Colon (tissue), 2 donors: Measurements from ENCODE around the gene AFDN.

ENCODE experiments used
- FAIRE-seq: peaks from 2 replicates; lab custom pipeline; 2012; peaks lifted over from hg19 to GRCh38; lab: Jason Lieb, UNC
- donor health status: control.
- donor health status: control.

The AFDN gene, protein sequence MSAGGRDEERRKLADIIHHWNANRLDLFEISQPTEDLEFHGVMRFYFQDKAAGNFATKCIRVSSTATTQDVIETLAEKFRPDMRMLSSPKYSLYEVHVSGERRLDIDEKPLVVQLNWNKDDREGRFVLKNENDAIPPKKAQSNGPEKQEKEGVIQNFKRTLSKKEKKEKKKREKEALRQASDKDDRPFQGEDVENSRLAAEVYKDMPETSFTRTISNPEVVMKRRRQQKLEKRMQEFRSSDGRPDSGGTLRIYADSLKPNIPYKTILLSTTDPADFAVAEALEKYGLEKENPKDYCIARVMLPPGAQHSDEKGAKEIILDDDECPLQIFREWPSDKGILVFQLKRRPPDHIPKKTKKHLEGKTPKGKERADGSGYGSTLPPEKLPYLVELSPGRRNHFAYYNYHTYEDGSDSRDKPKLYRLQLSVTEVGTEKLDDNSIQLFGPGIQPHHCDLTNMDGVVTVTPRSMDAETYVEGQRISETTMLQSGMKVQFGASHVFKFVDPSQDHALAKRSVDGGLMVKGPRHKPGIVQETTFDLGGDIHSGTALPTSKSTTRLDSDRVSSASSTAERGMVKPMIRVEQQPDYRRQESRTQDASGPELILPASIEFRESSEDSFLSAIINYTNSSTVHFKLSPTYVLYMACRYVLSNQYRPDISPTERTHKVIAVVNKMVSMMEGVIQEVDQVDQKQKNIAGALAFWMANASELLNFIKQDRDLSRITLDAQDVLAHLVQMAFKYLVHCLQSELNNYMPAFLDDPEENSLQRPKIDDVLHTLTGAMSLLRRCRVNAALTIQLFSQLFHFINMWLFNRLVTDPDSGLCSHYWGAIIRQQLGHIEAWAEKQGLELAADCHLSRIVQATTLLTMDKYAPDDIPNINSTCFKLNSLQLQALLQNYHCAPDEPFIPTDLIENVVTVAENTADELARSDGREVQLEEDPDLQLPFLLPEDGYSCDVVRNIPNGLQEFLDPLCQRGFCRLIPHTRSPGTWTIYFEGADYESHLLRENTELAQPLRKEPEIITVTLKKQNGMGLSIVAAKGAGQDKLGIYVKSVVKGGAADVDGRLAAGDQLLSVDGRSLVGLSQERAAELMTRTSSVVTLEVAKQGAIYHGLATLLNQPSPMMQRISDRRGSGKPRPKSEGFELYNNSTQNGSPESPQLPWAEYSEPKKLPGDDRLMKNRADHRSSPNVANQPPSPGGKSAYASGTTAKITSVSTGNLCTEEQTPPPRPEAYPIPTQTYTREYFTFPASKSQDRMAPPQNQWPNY (N-terminal part only)

DNA sequence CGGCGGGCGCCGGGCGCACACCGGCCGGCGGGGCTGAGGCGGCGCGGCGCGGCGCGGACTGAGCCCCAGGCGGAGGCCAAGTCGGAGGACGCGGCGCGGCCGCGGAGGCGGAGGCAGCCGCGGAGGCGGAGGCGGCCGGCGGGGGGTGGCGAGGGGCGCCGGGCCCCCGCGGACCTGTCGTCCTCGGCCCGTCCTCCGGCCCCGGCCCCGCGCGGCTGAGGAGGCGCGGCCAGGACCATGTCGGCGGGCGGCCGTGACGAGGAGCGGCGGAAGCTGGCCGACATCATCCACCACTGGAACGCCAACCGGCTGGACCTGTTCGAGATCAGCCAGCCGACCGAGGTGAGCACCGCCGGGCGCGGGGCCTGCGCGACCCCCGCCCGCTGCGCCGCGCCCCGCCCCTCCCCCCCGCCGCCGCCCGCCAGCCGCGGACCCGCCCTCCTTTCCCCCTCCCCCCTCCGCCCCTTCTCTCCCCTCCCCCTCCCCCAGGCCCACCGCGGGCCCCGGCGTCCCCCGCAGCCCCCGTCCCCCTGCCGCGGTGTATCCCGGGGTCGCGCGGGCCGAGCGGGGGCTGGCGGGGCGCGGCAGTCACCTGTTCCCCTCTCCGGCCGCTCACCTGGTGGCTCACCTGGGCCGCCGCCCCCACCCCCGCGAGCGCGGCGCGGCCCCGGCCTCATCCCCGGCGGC, at the start of gene AFDN:
TSS of gene AFDN (plus strand) at position 16 of the 687 bp plus-strand sequence. CDS start at position 238, 222 bp downstream.
- FAIRE-seq: no peak

DNA sequence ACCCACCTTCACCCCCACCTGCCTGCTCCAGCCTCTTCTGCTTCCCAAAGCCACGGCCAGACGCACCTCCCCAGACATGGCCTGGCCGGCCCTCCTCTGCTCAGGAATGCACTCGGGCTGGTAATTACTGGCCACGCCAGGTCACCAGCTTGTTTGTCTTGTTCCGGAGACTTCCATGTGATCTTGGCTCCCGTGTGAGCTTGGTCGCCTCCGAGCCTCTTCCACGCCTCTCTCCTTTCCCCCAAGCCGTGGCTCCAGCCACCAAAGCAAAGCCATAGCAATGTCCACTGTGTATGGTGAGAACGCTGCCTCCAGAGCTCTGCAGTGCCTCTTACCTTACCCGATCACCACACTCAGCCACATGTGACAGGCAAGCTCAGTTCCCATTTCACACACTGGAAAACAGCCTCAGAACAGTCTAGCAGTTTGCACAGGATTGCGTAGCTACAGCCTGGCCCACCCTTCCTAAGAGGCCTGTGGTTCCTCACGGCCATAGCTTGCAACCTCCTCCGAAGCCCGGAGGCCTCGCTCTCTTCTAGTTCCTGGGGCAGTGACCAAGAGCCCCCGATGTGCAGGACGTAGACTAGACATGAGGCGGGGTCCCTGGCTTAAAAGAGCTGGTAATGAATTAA, 48.1 kb upstream of the AFDN start:
- no peak for FAIRE-seq

DNA sequence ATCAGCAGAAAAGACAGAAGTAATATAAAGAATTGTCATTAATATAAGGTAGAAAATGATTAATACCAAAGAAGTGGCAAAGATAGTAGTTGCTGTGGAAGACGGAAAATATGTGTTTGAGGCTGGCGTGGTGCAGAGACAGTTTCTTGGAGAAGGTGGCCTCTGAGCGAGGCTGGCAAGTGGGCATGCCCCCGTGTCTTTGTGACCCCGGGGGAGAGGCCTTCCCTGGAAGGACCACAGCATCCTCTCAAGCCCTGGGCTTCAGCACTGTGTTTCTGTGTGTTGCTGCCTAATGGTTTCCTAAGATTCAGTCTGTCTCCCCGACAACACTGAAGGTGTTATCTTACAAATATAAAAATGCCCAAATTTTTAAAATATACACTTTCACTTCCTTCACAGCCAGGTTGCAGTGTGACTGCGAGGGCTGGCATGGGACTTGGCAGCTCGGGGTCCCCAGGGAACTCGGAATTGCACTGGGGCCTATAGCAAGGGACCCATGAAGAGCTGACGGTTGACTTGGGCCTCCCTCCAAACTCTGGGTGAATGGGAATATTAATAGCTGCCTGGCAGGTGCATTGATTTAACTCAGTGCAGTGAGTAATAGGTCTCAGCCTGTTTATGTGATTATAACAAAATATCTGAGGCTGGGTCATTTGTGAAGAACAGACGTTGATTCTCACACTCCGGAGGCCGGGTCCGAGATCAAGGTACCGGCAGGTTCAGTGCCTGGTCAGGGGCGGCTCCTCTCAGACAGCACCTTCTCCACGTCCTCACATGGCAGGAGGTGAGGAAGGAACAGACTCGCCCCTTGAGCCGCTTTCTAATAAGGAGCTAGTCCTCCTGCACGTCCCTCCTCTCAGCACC, 47.4 kb upstream of the AFDN start:
- no peak for FAIRE-seq

DNA sequence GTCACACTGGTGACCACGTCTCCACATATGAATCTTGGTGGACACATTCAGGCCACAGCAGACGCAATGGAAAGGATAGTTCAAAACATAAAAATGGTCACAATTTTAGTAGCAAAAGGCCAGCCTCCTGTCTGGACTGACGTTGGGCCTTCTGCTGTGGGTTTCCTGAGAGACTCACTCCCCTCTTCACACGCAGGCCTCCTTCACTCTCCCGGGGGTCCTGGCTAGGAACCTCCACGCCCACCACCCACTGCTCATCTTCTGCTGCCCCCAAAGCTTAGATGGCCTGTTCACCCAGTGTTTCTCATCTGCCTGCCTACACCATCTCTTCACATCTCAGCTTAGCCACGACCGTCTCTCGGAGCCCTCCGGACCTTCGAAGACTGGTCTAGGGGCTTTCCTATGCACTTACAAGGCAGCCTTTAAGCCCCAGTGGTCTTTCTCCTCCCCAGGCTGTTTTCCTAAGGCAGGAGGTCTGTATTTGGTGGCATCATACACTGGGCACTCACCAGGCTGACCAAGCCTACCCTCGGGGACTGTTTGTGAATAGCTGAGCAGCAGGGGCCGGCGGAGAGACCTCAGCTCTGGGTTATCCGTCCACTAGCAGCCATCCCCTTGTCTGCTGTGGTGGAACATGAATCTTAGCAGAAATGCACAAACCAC, 46.6 kb upstream of the AFDN start:
- FAIRE-seq: no peak

DNA sequence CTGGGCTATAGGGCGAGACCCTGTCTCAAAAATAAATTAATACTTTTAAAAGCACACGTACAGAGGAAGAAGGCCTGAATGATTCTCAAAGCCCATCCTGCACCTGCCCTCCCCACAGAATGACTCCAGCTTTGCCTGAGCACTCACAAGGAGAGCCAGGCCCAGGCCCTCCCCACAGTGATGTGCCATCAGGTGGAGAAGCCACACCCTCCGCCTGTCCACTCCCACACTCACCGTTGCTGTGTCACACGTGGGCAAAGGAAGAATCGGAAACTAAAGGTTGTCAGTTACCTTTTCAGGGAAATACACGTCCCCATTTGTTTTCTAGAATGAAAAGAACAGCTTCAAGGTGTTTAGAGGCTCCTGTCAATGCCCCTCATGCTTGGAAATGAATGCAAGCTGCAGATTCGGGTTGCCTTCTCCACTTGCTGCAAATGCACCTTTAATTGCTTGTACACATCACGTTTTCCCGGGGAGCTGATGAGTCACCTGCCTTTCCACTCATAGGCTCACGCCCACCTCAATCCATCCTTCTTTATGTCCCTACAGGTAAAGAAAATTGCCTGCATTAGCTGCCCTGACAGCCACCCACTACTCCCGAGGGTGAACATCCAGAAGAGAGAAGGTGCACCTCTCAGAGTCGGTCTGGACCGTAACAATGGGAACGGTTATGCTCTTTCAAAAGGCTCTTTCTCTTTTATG, 45.5 kb upstream of the AFDN start:
- FAIRE-seq: no peak

DNA sequence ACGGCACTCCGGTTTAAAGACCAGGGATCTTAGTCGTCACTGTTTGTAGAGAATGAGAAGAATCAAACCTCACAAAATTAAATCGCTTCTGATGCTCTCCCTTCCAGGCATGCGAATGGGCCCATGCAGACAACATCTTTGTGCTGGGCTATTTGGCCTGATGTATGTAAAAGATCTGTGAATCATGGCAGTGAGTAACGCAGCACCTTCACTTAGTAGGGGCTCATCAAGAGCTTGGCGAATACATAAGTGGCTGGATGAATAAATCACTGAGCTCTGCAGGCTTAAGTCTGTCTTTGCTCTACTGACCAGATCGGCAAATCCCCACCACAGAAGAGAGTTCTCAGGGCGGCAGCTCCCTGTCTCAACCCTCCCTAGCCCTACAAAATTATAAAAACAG, 44.8 kb upstream of the AFDN start:
- no peak for FAIRE-seq

DNA sequence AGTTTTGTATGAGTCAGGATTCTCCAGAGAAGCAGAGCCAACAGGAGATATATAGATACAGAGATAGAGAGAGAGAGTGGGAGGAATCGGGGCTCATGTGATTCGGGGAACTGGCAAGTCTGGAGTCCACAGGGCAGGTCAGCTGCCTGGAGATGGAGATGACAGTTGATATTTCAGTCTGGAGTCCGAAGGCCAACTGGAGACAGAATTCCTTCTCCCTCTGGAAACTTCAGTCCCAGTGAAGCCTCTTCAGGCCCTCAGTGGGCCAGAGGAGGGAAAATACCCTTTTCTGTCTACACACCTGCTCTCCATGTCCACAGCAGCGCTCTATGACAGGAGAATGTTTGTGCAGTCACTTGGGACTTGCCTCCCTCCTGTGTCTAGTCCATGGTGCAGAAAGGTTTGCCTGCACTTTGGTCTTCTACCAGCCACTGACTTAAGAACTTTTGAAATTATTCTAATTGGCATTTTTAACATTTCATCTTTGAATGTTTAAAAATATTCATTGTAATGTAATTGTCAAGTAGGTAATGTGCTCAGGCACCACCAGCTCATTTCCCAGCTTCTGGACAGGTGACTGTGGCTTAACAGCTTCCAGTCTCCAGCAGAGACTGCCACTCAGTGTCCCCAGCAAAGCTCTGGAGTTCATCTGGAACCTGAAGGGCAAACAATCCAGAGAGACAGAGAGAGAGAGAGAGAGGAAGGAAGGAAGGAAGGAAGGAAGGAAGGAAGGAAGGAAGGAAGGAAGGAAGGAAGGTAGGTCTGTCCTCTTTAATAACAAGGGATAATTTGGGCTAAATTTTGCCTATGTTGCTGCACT, 43.8 kb upstream of the AFDN start:
- FAIRE-seq: no peak

DNA sequence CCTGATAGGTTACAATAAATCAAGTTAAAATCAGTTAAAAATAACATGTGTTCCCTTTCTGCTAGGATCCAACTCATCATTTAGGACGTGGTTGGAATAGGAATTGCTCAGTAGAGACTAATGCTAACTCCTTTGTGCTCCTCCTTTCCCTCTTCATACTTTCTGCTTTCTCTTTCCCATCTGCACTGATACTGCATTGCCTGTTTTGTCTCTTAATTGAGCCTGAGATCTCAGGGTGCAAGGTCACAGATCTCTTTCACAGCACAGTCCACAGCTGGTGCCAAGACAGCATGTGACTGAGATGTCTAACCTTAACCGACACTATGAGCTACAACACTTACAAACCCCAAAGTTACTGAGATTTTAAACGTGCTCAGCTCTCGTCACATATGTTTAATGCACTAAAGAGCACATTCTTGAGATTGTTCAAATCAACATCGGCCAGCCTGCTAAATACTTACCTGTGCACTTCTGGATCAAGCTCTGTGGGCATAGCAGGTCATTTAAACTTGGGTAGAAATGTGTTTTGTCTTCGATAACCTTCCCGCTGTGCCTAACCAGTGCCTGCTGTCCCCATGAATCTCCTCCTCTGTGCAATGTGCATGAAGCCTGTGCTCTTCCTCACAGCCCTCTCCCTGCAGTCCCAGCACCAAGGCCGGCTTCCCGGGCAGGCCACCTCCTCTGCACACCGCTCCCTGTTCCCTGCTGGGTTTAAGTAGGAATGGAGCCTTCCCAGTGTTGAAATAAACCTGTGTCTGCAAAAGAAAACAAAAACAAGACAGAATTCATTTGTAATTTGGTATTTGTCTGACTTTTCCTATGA, 39.6 kb upstream of the AFDN start:
- no peak for FAIRE-seq

DNA sequence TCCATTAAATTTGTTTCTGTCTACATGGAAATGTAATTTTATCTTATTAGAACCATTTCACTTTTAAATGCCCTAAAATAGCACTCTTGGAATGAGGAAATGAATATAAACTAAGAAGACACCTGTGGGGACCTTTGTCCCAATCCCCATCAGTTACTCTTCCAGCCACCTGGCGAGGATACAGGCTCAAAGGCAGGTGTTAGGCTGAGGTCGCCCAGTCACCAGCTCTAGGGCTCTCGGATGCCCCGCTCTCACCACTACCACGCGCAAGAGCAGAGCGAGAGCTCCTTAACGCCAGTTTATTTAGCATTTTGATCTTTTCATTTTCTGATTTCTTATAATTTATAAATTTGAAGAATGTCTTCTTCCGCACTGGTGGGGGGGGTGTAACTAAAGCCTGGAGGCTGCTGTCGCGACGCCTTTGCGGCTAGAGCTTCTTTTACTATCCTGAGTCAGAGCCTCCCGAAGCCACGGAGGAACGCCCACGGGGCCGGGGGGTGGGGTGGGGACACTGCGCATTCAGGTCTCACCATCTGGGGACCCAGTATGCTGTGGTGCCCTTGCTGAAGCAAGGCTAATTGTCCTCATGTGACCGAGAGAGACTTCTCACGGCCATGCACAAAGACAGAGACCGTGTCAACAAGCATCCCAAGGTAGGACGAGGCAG, 38.7 kb upstream of the AFDN start:
- no peak for FAIRE-seq

DNA sequence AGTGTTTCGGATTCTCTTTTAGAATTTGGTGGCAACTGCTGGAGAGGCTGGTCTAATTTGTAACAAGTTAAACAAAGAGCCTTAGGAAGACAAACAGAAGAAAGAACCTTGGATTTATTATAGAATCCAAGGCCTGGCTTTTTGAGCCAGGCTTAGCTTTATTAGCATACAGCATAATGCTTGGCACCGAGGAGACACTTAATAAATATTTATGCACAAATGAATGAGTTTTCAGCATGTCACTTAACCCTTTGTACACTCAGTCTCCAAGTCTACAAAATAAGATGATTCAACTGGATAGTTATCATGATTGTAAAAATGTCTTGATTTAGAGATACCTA, 38.2 kb upstream of the AFDN start:
- FAIRE-seq: no peak

DNA sequence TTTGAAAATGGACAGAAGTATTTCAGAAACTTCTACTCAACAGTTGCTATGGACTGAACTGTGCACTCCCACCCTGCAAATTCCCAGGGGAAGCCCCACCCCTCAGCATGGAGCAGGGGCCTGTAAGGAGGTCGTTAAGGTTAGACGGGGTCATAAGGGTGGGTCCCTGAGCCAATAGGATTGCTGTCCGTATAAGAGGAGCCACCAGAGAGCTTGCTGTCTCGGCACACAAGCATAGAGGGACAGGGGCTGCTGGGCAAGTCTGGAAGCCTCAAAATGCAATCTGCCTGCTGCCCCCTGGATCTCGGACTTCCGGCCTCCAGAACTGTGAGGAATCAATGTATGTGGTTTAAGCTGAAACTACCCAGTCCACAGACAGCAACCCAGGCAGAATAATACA, 37.4 kb upstream of the AFDN start:
- FAIRE-seq: no peak

DNA sequence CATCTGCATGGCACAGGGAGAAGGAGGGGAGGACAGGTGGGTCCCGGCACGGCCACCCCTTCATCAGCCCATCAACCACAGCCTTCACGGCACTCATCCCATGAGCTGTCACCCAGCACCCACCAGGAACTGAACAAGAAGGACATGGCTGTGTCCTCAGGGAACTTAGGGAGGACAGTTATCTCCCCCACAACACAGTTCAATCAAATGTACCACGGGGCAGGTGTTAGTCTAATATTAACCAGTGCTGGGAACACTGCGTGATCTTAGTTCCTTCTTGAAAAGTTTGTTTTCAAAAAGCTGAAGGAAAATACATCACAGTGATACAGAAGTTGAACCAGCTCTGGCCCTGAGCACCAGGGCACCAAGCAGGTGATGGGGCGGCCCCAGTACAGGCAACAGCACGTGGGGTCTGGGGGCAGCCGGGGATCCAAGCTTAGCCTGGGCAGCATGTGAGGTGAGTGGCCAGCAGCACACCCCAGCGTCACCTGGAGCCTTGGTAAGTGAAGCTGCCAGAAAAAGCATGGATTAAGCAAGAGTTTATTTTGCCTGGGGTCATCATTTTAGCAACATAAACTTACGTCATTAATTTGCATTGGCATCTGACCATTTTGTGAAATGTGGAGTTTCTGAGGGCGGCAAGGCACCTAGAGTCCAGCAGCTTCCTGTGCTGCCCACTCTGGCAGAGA, 35.5 kb upstream of the AFDN start:
- no peak for FAIRE-seq

DNA sequence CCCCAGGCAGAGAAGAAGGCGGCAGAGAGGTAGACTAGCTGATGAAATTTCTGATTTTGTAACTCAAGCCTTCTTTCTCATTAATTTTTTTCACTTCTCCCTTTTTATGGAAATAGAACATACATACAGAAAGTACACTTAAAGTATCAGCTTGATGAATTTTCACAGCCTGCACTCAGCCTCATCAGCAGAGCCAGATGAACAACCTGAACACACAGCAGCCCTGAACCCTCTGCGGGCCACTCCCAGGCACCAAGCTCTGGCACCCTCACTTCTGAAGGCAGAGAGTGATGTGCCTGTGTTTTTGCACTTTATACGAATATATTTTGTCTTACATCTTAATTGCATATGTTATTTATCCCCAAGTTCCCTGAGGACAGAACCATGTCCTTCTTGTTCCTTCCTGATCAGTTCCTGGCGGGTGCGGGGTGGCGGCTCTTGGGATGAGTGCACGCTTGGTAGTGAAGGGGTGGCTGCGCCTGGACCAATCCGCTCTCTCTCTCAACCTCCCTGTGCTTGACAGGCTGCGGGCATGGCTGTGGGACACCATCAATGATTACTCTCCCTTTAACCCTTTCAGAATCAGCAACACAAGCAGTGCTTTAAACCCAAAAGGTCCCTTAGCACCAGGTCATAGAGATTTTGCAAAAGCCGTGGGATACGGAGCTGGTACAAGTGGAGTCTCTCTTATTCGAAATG, 34.8 kb upstream of the AFDN start:
- FAIRE-seq: no peak

DNA sequence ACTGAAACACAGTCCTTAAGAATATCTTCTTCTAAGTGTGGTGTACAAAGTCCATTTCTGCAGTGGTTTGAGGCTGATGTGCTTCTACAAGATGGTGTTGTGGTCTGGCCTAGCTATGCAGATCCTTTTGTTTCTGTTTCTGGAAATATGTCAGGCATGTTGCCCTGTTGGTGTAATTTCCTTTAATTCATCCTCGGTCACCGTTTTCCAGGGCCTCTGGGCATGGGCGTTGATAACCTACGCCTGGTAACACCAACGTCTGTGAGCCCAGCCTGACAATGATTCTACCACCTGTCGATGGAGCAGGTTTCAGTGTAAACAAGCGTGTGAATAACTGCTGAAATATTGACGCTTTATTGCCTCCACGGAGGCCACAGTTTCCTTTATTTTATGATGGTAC, 33.3 kb upstream of the AFDN start:
- FAIRE-seq: no peak
